ENCODE results near the gene MARCHF6. TPM values are rescaled to one million over a fixed set of nuclear protein-coding genes. Genes with fewer than 3 reads are reported as not detected.

Gene MARCHF6
- total and polyA plus RNA-seq, 2 of the 8 experiments (the other 6 are each of a cell fraction or from before 2014, with no cell fraction given), result 93.1 to 118 TPM

DNA sequence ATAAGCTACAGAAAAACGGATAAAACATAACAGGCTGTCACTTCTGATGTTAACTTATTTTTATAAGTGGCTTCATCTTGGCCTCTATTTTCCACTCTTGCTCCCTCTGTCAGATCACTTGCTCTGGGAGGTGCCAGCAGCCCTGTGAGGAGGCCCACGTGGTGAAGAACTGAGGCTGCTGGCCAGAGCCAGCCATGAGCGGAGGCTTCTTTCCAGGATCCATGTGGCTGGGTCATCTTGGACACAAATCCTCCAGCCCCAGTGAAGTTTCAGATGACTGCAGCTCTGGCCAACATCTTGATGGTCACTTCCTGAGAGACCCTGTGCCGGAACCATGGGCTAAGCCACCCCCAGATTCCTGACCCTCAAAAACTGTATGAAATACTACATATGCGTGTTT lies 38.3 kb upstream of the MARCHF6 start (continued):
- TF ChIP-seq JUND (IDR thresholded peaks at IDR 0.05; ENCODE audit: low read length) (no peak), CHD1 (IDR thresholded peaks at IDR 0.05; ENCODE audit: low read depth, low read length) (no peak), SP1 (IDR thresholded peaks at IDR 0.05; ENCODE audit: low read depth, low read length) (no peak), CREB1 (IDR thresholded peaks at IDR 0.05) (no peak), SIX5 (IDR thresholded peaks at IDR 0.05; ENCODE audit: low read depth, low read length) (no peak)
- TF ChIP-seq, protein P1, sequence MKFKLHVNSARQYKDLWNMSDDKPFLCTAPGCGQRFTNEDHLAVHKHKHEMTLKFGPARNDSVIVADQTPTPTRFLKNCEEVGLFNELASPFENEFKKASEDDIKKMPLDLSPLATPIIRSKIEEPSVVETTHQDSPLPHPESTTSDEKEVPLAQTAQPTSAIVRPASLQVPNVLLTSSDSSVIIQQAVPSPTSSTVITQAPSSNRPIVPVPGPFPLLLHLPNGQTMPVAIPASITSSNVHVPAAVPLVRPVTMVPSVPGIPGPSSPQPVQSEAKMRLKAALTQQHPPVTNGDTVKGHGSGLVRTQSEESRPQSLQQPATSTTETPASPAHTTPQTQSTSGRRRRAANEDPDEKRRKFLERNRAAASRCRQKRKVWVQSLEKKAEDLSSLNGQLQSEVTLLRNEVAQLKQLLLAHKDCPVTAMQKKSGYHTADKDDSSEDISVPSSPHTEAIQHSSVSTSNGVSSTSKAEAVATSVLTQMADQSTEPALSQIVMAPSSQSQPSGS (IDR thresholded peaks at IDR 0.05; ENCODE audit: low read length), result no peak

Measured in H1 (cell line).